Suprapubic skin (tissue), 4 donors: ENCODE results near the gene ANAPC7. TPM values are rescaled to one million over a fixed set of nuclear protein-coding genes. Genes with fewer than 3 reads are reported as not detected.

Experiments used
- DNase-seq, 2 donors: peaks; one replicate each; pipeline ENCODE4 v3.0.0-alpha.2; 2019; ENCODE audit warnings: low spot score in 2 of 2
- H3K27ac ChIP-seq: fragments of 200-600 bp; sonication (generic); one replicate; pipeline ENCODE4 v1.5.1; 2019
- H3K27me3 ChIP-seq: fragments of 200-600 bp; sonication (generic); one replicate; pipeline ENCODE4 v1.5.1; 2019
- H3K36me3 ChIP-seq: fragments of 200-600 bp; sonication (generic); one replicate; pipeline ENCODE4 v1.5.1; 2019
- H3K4me1 ChIP-seq: fragments of 200-600 bp; sonication (generic); one replicate; pipeline ENCODE4 v1.5.1; 2019
- H3K4me3 ChIP-seq: fragments of 200-600 bp; sonication (generic); one replicate; pipeline ENCODE4 v1.5.1; 2019; ENCODE audit warnings: mild to moderate bottlenecking
- H3K9me3 ChIP-seq: fragments of 200-600 bp; sonication (generic); one replicate; pipeline ENCODE4 v1.5.1; 2019
- EP300 ChIP-seq: sonication (generic); formaldehyde crosslinking; IDR thresholded peaks from one replicate; pipeline ENCODE4 v1.6.1; 2017; ENCODE audit warnings: antibody characterized with exemption
- POLR2A ChIP-seq, 2 donors: fragments of 450-650 bp; IDR thresholded peaks; one replicate each; pipeline ENCODE4 v1.6.1; 2017; ENCODE audit warnings: antibody characterized with exemption in 2 of 2, mild to moderate bottlenecking in 2 of 2, moderate library complexity in 2 of 2
- POLR2AphosphoS5 ChIP-seq, 3 donors: sonication (generic); formaldehyde crosslinking; IDR thresholded peaks; one replicate each; pipeline ENCODE4 v1.6.1; 2017; ENCODE audit warnings: antibody characterized with exemption in 3 of 3
- WGBS: methylation state at CpG from one replicate; pipeline ENCODE4 v1.1.5; 2018; 5-methylcytosine and 5-hydroxymethylcytosine counted together
- total RNA-seq, 4 donors: library from RNA; depleted of rRNA; stranded (reverse); fragments of >200 nt; gene quantifications; one replicate each; pipeline ENCODE4 v1.1.0, GENCODE V29; 2016
- TF ChIP-seq, protein P1 (sequence below), 2 donors: fragments of 200-600 bp in 1 of 2; fragments of 450-650 bp in 1 of 2; sonication (generic) in 1 of 2; IDR thresholded peaks; one replicate each; pipeline ENCODE4 v1.5.1; 2016 to 2019; ENCODE audit warnings: antibody characterized with exemption in 2 of 2, mild to moderate bottlenecking in 1 of 2, moderate library complexity in 1 of 2

ANAPC7 gene
- total RNA-seq, 4 donors from 2014 or later: 39.6 to 56.6 (median 45.6) TPM

DNA sequence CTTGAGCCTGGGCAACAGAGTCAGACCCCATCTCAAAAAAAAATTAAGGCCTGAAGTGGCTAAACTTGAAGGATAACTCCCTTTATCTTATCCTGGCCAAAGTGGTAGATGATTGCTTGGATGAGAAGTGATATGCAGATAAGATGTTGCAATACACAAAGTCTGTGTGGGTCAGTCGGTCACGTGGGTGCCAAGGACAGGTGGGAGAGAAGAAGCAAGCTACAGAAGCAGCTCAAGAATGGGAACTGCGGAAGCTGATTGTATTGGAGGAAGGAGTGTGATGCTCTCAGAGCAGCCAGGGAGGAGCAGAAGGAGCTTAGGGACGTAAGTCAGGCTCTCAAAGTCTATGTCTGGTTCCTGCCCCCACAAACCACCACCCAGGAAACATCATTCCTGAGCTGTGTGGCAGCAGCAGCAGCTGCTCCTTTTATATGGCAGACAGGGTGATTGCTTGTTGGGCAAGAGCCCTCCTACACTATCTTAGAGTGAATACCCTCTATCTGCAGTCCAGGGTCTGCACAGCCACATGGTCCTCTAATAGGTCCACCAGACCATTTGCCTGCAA is 67.9 kb downstream of the ANAPC7 start:
- no peak for DNase-seq
- no peak overlapping the region for H3K4me3 ChIP-seq
- WGBS: 79% methylated on average over 4 of the region's 4 CpGs
- H3K4me1 ChIP-seq: peaks cover 4% of the 10 kb centered on the region
- TF ChIP-seq POLR2AphosphoS5 (IDR thresholded peaks at IDR 0.05): no peak
- TF ChIP-seq, protein P1, sequence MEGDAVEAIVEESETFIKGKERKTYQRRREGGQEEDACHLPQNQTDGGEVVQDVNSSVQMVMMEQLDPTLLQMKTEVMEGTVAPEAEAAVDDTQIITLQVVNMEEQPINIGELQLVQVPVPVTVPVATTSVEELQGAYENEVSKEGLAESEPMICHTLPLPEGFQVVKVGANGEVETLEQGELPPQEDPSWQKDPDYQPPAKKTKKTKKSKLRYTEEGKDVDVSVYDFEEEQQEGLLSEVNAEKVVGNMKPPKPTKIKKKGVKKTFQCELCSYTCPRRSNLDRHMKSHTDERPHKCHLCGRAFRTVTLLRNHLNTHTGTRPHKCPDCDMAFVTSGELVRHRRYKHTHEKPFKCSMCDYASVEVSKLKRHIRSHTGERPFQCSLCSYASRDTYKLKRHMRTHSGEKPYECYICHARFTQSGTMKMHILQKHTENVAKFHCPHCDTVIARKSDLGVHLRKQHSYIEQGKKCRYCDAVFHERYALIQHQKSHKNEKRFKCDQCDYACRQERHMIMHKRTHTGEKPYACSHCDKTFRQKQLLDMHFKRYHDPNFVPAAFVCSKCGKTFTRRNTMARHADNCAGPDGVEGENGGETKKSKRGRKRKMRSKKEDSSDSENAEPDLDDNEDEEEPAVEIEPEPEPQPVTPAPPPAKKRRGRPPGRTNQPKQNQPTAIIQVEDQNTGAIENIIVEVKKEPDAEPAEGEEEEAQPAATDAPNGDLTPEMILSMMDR (IDR thresholded peaks at IDR 0.05): no peak
- H3K36me3 ChIP-seq: peaks cover 92% of the 10 kb centered on the region
- no peaks in the 10 kb centered on the region for H3K9me3 ChIP-seq
- no peaks in the 10 kb centered on the region for H3K27me3 ChIP-seq
- H3K27ac ChIP-seq: no peak overlapping the region

DNA sequence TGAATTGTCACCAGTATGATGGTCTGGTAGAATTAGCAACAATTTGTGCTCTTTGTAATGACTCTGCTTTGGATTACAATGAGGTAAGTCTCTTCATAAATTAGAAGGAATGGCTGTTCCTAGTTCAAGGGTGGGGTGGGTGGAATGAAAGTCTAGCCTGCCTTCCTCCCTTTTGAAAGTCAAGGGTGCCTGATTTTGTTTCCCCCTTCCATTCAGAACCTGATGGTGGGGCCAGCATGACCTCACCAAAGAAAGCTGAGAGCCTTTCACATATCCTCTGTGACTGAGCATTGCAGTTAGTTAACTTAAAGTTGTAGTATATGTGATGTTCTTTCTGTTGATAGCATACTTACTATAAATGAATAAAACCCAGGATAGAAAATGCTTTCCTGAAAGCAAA is 70.3 kb downstream of the ANAPC7 start:
- TF ChIP-seq, protein P1 (IDR thresholded peaks at IDR 0.05): no peak
- no peak for TF ChIP-seq POLR2AphosphoS5 (IDR thresholded peaks at IDR 0.05)
- no peak for TF ChIP-seq EP300
- TF ChIP-seq POLR2A (IDR thresholded peaks at IDR 0.05): no peak
- Histone ChIP-seq H3K36me3 (peaks cover 84% of the 10 kb centered on the region), H3K4me3 (no peak overlapping the region), H3K4me1 (no peaks in the 10 kb centered on the region), H3K9me3 (no peaks in the 10 kb centered on the region), H3K27ac (no peak overlapping the region), H3K27me3 (no peaks in the 10 kb centered on the region)
- DNase-seq: no peak

DNA sequence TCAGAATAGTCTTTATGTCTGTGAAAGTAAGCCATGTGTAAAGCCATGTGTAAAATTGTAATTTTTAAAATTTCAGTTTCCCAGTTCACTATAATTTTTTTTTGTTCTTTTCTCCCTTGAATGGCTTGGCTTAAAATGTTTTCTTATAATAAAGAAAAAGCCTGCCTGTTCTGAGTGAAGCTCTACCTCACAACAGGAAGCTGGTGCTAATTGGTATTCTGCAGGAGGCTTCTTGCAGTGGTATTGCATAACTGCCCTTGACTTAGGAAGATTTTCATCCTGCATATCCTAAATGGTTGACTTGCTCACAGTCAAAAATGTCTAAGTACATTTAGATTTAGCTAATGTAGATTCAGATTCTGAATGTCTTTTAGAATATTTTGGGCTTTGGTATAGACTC is 73.0 kb downstream of the ANAPC7 start:
- Histone ChIP-seq H3K27ac (no peak overlapping the region), H3K27me3 (no peaks in the 10 kb centered on the region), H3K36me3 (peaks cover 84% of the 10 kb centered on the region), H3K4me1 (no peaks in the 10 kb centered on the region), H3K9me3 (no peaks in the 10 kb centered on the region), H3K4me3 (no peak overlapping the region)
- no peak for DNase-seq
- TF ChIP-seq POLR2AphosphoS5 (IDR thresholded peaks at IDR 0.05): no peak
- TF ChIP-seq POLR2A (IDR thresholded peaks at IDR 0.05): no peak
- no peak for TF ChIP-seq EP300
- TF ChIP-seq, protein P1 (IDR thresholded peaks at IDR 0.05): no peak

DNA sequence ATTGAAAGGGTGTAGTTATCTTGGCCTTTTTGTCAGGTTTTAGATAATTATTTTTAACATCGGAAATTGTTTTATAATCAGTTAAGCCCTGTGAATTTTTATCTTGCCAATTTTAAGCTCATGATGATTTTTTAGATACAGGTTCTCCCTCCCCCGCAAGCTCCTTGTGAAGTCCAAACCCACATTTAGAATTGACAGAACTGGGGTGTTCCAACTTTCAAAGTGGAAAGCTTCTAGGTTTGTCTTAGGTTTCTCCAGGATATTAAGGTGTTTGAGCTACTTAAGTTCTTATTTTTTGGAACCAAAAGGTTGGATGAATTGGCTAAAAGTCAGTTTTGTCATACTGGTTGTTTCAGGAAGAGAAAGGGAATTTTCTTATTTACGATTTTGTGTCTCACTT is 73.4 kb downstream of the ANAPC7 start:
- H3K4me1 ChIP-seq: no peaks in the 10 kb centered on the region
- peaks cover 84% of the 10 kb centered on the region for H3K36me3 ChIP-seq
- TF ChIP-seq POLR2A (IDR thresholded peaks at IDR 0.05) (no peak), POLR2AphosphoS5 (IDR thresholded peaks at IDR 0.05) (no peak), EP300 (no peak)
- TF ChIP-seq, protein P1 (IDR thresholded peaks at IDR 0.05): no peak
- H3K4me3 ChIP-seq: no peak overlapping the region
- no peak overlapping the region for H3K27ac ChIP-seq
- no peaks in the 10 kb centered on the region for H3K27me3 ChIP-seq
- 77% methylated on average over 3 of the region's 3 CpGs for WGBS
- no peak for DNase-seq
- H3K9me3 ChIP-seq: no peaks in the 10 kb centered on the region

DNA sequence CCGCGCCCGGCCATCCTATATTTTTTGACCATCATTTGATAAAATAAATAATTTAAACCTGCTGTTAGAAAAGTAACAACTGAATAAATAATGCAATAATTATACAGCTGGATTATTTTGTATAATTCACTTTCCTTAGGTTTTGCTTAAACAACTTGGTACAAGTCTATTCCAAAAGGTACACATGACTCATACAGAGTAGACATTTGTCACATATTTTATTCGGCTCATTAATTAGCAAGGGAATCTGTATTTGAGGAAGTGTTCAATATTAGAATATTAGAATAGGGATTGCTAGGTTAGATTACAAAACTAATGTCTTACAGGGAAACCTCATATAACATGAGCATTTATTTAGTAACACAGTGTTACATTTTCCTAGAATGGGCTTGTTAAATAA is 73.8 kb downstream of the ANAPC7 start:
- no peak overlapping the region for H3K4me3 ChIP-seq
- no peak for DNase-seq
- H3K9me3 ChIP-seq: no peaks in the 10 kb centered on the region
- H3K27ac ChIP-seq: no peak overlapping the region
- H3K27me3 ChIP-seq: no peaks in the 10 kb centered on the region
- no peaks in the 10 kb centered on the region for H3K4me1 ChIP-seq
- WGBS: 85% methylated on average over 4 of the region's 4 CpGs
- H3K36me3 ChIP-seq: peaks cover 79% of the 10 kb centered on the region
- TF ChIP-seq POLR2A (IDR thresholded peaks at IDR 0.05) (no peak), EP300 (no peak), POLR2AphosphoS5 (IDR thresholded peaks at IDR 0.05) (no peak)
- TF ChIP-seq, protein P1 (IDR thresholded peaks at IDR 0.05): no peak

Other genes starting within 250 kb of the ANAPC7 start
- gene ATP2A2, start 122.5 kb downstream of the ANAPC7 start, total RNA-seq: 100 to 1,000 TPM in 3 of 4 donors, 10 to 100 TPM in 1; 95.9 to 138 (median 118) TPM
- 100 to 1,000 TPM; 163 to 290 (median 191) TPM for gene ARPC3, start 46.6 kb upstream of the ANAPC7 start, total RNA-seq
- 10 to 100 TPM in 3 of 4 donors, 1 to 10 TPM in 1; 9.6 to 17.1 (median 13.3) TPM for gene GPN3, start 64.5 kb upstream of the ANAPC7 start, total RNA-seq
- 1 to 10 TPM; 2.3 to 5.0 (median 3.2) TPM for gene FAM216A, start 65.1 kb upstream of the ANAPC7 start, total RNA-seq
- gene VPS29, start 98.4 kb upstream of the ANAPC7 start, total RNA-seq: 10 to 100 TPM; 72.2 to 96.1 (median 83.1) TPM
- under 1 TPM in 3 of 4 donors, not detected in 1; 0.19 to 0.47 (median 0.40) TPM for gene RAD9B, start 98.6 kb upstream of the ANAPC7 start, total RNA-seq
- gene PPTC7, start 179.6 kb upstream of the ANAPC7 start, total RNA-seq: 10 to 100 TPM; 24.6 to 36.6 (median 29.1) TPM
- gene TCTN1, start 210.4 kb upstream of the ANAPC7 start, total RNA-seq: 10 to 100 TPM; 18.9 to 46.4 (median 28.4) TPM